Activated naive CD8-positive, alpha-beta T cell (primary cell): ENCODE results near the gene TMCC1.
"Not testable (repeated sequence)": the region's sequence is repeated elsewhere in the genome, so short reads cannot be mapped to it uniquely, and the experiment has no call there.

ENCODE experiments used
- H3K27ac Mint-ChIP-seq: one replicate; pipeline ENCODE4 v1.8.0; 2021; ENCODE audit warnings: mixed read lengths
- H3K27me3 Mint-ChIP-seq: one replicate; pipeline ENCODE4 v1.8.0; 2021; ENCODE audit warnings: mixed read lengths
- H3K36me3 Mint-ChIP-seq: one replicate; pipeline ENCODE4 v1.8.0; 2021; ENCODE audit warnings: mixed read lengths
- H3K4me1 Mint-ChIP-seq: one replicate; pipeline ENCODE4 v1.8.0; 2021; ENCODE audit warnings: low read depth, mixed read lengths
- H3K4me3 Mint-ChIP-seq: one replicate; pipeline ENCODE4 v1.8.0; 2021; ENCODE audit warnings: mild to moderate bottlenecking, mixed read lengths
- H3K9me3 Mint-ChIP-seq: one replicate; pipeline ENCODE4 v1.8.0; 2021; ENCODE audit warnings: low read depth, mixed read lengths

TMCC1 gene

GRCh38 chr3:129913618-129914017 lies 20.1 kb upstream of the TMCC1 start:
- Mint-ChIP-seq H3K4me1 (no peaks in the 10 kb centered on the region), H3K27ac (no peak overlapping the region), H3K36me3 (peaks cover 5% of the 10 kb centered on the region), H3K4me3 (no peak overlapping the region), H3K9me3 (no peaks in the 10 kb centered on the region), H3K27me3 (no peaks in the 10 kb centered on the region)

- Mint-ChIP-seq H3K27ac (no peak overlapping the region), H3K27me3 (no peaks in the 10 kb centered on the region), H3K9me3 (no peaks in the 10 kb centered on the region), H3K36me3 (peaks cover 5% of the 10 kb centered on the region), H3K4me3 (no peak overlapping the region), H3K4me1 (no peaks in the 10 kb centered on the region)
Measured at GRCh38 chr3:129911261-129911861, 17.9 kb upstream of the TMCC1 start.

- not testable (repeated sequence) for H3K4me3 Mint-ChIP-seq, H3K27me3 Mint-ChIP-seq, H3K4me1 Mint-ChIP-seq, H3K27ac Mint-ChIP-seq
- Mint-ChIP-seq H3K36me3 (peaks cover 19% of the 10 kb centered on the region), H3K9me3 (peaks cover 18% of the 10 kb centered on the region)
Measured at GRCh38 chr3:129909235-129909634, 15.7 kb upstream of the TMCC1 start.

GRCh38 chr3:129908417-129908816 lies 14.9 kb upstream of the TMCC1 start:
- Mint-ChIP-seq H3K27ac (no peak overlapping the region), H3K4me3 (no peak overlapping the region), H3K9me3 (peaks cover 22% of the 10 kb centered on the region), H3K36me3 (peaks cover 24% of the 10 kb centered on the region), H3K4me1 (no peaks in the 10 kb centered on the region), H3K27me3 (no peaks in the 10 kb centered on the region)

GRCh38 chr3:129901272-129901671 lies 7.8 kb upstream of the TMCC1 start:
- peaks cover 26% of the 10 kb centered on the region for H3K36me3 Mint-ChIP-seq
- not testable (repeated sequence) for H3K27ac Mint-ChIP-seq, H3K4me3 Mint-ChIP-seq, H3K27me3 Mint-ChIP-seq, H3K4me1 Mint-ChIP-seq
- peaks cover 22% of the 10 kb centered on the region for H3K9me3 Mint-ChIP-seq

- H3K4me3 Mint-ChIP-seq = no peak overlapping the region
- H3K4me1 Mint-ChIP-seq = peaks cover 15% of the 10 kb centered on the region
- no peak overlapping the region for H3K27ac Mint-ChIP-seq
Measured at GRCh38 chr3:129897026-129897425, 3.5 kb upstream of the TMCC1 start.

GRCh38 chr3:129892857-129893580 lies 492 bp downstream of the TMCC1 start:
- no peaks in the 10 kb centered on the region for H3K27me3 Mint-ChIP-seq
- peaks cover 6% of the 10 kb centered on the region for H3K36me3 Mint-ChIP-seq
- peaks cover 46% of the 10 kb centered on the region for H3K4me1 Mint-ChIP-seq
- H3K4me3 Mint-ChIP-seq = peak overlapping the region; percentile 87
- no peaks in the 10 kb centered on the region for H3K9me3 Mint-ChIP-seq
- H3K27ac Mint-ChIP-seq = peak overlapping the region; percentile 74

More at GRCh38 chr3:129897026-129897425, 3.5 kb upstream of the TMCC1 start:
- Mint-ChIP-seq H3K36me3 (peaks cover 10% of the 10 kb centered on the region), H3K9me3 (no peaks in the 10 kb centered on the region), H3K27me3 (no peaks in the 10 kb centered on the region)

GRCh38 chr3:129892486-129892856 lies 1.0 kb downstream of the TMCC1 start:
- H3K4me1 Mint-ChIP-seq = peaks cover 47% of the 10 kb centered on the region
- no peaks in the 10 kb centered on the region for H3K9me3 Mint-ChIP-seq
- peaks cover 6% of the 10 kb centered on the region for H3K36me3 Mint-ChIP-seq
- H3K27ac Mint-ChIP-seq = peak overlapping the region; percentile 74
- peak overlapping the region; percentile 87 for H3K4me3 Mint-ChIP-seq
- H3K27me3 Mint-ChIP-seq = no peaks in the 10 kb centered on the region

- peaks cover 49% of the 10 kb centered on the region for H3K4me1 Mint-ChIP-seq
- no peaks in the 10 kb centered on the region for H3K27me3 Mint-ChIP-seq
- H3K9me3 Mint-ChIP-seq = no peaks in the 10 kb centered on the region
- H3K27ac Mint-ChIP-seq = peak overlapping the region; percentile 13
- H3K4me3 Mint-ChIP-seq = peak overlapping the region; percentile 21
- H3K36me3 Mint-ChIP-seq = peaks cover 3% of the 10 kb centered on the region
Measured at GRCh38 chr3:129890891-129891290, 2.6 kb downstream of the TMCC1 start.

- Mint-ChIP-seq H3K27ac (peak overlapping the region; percentile 5), H3K27me3 (no peaks in the 10 kb centered on the region), H3K9me3 (no peaks in the 10 kb centered on the region), H3K4me3 (no peak overlapping the region), H3K36me3 (peaks cover 3% of the 10 kb centered on the region), H3K4me1 (peaks cover 49% of the 10 kb centered on the region)
Measured at GRCh38 chr3:129890125-129890524, 3.4 kb downstream of the TMCC1 start.

GRCh38 chr3:129888771-129889170 lies 4.7 kb downstream of the TMCC1 start:
- Mint-ChIP-seq H3K36me3 (no peaks in the 10 kb centered on the region), H3K4me1 (peaks cover 44% of the 10 kb centered on the region), H3K9me3 (no peaks in the 10 kb centered on the region), H3K27ac (no peak overlapping the region), H3K4me3 (no peak overlapping the region), H3K27me3 (no peaks in the 10 kb centered on the region)

GRCh38 chr3:129881261-129881660 lies 12.2 kb downstream of the TMCC1 start:
- H3K4me1 Mint-ChIP-seq = peaks cover 25% of the 10 kb centered on the region
- no peaks in the 10 kb centered on the region for H3K27me3 Mint-ChIP-seq
- H3K4me3 Mint-ChIP-seq = no peak overlapping the region
- no peak overlapping the region for H3K27ac Mint-ChIP-seq
- no peaks in the 10 kb centered on the region for H3K9me3 Mint-ChIP-seq
- peaks cover 20% of the 10 kb centered on the region for H3K36me3 Mint-ChIP-seq

- H3K27ac Mint-ChIP-seq = no peak overlapping the region
- H3K4me3 Mint-ChIP-seq = no peak overlapping the region
- no peaks in the 10 kb centered on the region for H3K9me3 Mint-ChIP-seq
- H3K27me3 Mint-ChIP-seq = no peaks in the 10 kb centered on the region
- H3K4me1 Mint-ChIP-seq = peaks cover 25% of the 10 kb centered on the region
- H3K36me3 Mint-ChIP-seq = peaks cover 25% of the 10 kb centered on the region
Measured at GRCh38 chr3:129878355-129878754, 15.2 kb downstream of the TMCC1 start.

- Mint-ChIP-seq H3K36me3 (peaks cover 25% of the 10 kb centered on the region), H3K4me1 (peaks cover 26% of the 10 kb centered on the region)
- H3K9me3 Mint-ChIP-seq, H3K27ac Mint-ChIP-seq, H3K27me3 Mint-ChIP-seq, H3K4me3 Mint-ChIP-seq: not testable (repeated sequence)
Measured at GRCh38 chr3:129874479-129874878, 19.0 kb downstream of the TMCC1 start.

GRCh38 chr3:129868912-129869311 lies 24.6 kb downstream of the TMCC1 start:
- Mint-ChIP-seq H3K9me3 (no peaks in the 10 kb centered on the region), H3K36me3 (peaks cover 16% of the 10 kb centered on the region), H3K27ac (no peak overlapping the region), H3K4me3 (no peak overlapping the region), H3K4me1 (peaks cover 27% of the 10 kb centered on the region), H3K27me3 (no peaks in the 10 kb centered on the region)
